CD14-positive monocyte (primary cell): Measurements from ENCODE around the gene UQCR10. TPM values are rescaled to one million over a fixed set of nuclear protein-coding genes. Genes with fewer than 3 reads are reported as not detected.

Source experiments
- DNase-seq, 3 donors: peaks; one replicate each; pipeline ENCODE4 v3.0.0-alpha.2; 2011 to 2022
- H2AFZ ChIP-seq: 2 replicates; pipeline ENCODE4 v1.6.0; 2012; ENCODE audit warnings: mild to moderate bottlenecking, low read depth, low read length, inconsistent platforms; ENCODE audit not compliant: insufficient read depth, poor library complexity, severe bottlenecking
- H3K27ac ChIP-seq, 2 donors: 1 replicate in 1 of 2; 2 replicates in 1 of 2; pipeline ENCODE4 v1.5.1; 2012 to 2013; ENCODE audit warnings: low read length in 2 of 2, control low read depth in 1 of 2, inconsistent platforms in 1 of 2, low read depth in 1 of 2, mild to moderate bottlenecking in 1 of 2
- H3K27me3 ChIP-seq, 2 donors: one replicate each; pipeline versions ENCODE4 v1.6.0 to v1.6.1; 2011 to 2013; ENCODE audit warnings: low read length in 2 of 2; ENCODE audit not compliant: control insufficient read depth in 2 of 2, insufficient read depth in 2 of 2
- H3K36me3 ChIP-seq, 2 donors: replicated peaks in 1 of 2; 1 replicate in 1 of 2; 2 replicates in 1 of 2; pipeline versions ENCODE4 v1.5.1 to v1.6.1; 2012 to 2013; ENCODE audit warnings: low read length in 2 of 2, control low read depth in 1 of 2, inconsistent platforms in 1 of 2, mild to moderate bottlenecking in 1 of 2; ENCODE audit not compliant: insufficient read depth in 2 of 2, control insufficient read depth in 1 of 2
- H3K4me1 ChIP-seq, 2 donors: 1 replicate in 1 of 2; 2 replicates in 1 of 2; pipeline versions ENCODE4 v1.5.1 to v1.6.1; 2012 to 2013; ENCODE audit warnings: low read length in 2 of 2, control low read depth in 1 of 2, inconsistent platforms in 1 of 2, mild to moderate bottlenecking in 1 of 2, moderate library complexity in 1 of 2; ENCODE audit not compliant: insufficient read depth in 2 of 2, control insufficient read depth in 1 of 2
- H3K4me2 ChIP-seq: replicated peaks from 2 replicates; pipeline ENCODE3; 2012; ENCODE audit warnings: low read length, moderate library complexity, mild to moderate bottlenecking; ENCODE audit not compliant: poor library complexity, severe bottlenecking; ENCODE audit errors: extremely low read depth
- H3K4me3 ChIP-seq, 3 experiments: fragments of 200-600 bp in 1 of 3; sonication (generic) in 1 of 3; replicated peaks in 1 of 3; 1 replicate in 2 of 3; 2 replicates in 1 of 3; pipeline ENCODE4 v1.5.1; 2011 to 2013; ENCODE audit warnings: low read length in 3 of 3, mild to moderate bottlenecking in 3 of 3, control low read depth in 2 of 3, low read depth in 2 of 3, inconsistent platforms in 1 of 3, moderate library complexity in 1 of 3
- H3K79me2 ChIP-seq: 2 replicates; pipeline ENCODE4 v1.6.0; 2012; ENCODE audit warnings: mild to moderate bottlenecking, control low read depth, inconsistent platforms, low read length, moderate library complexity; ENCODE audit not compliant: insufficient read depth
- H3K9ac ChIP-seq: 2 replicates; pipeline ENCODE4 v1.6.0; 2017; ENCODE audit warnings: low read length, mild to moderate bottlenecking; ENCODE audit not compliant: insufficient read depth, poor library complexity, severe bottlenecking
- H3K9me3 ChIP-seq, 2 donors: replicated peaks in 1 of 2; 1 replicate in 1 of 2; 2 replicates in 1 of 2; pipeline versions ENCODE4 v1.5.1 to v1.6.1; 2012 to 2013; ENCODE audit warnings: low read length in 2 of 2, control low read depth in 1 of 2; ENCODE audit not compliant: control insufficient read depth in 1 of 2, insufficient read depth in 1 of 2
- H4K20me1 ChIP-seq: 2 replicates; pipeline ENCODE4 v1.6.0; 2012; ENCODE audit warnings: mild to moderate bottlenecking, low read length, control low read depth, moderate library complexity; ENCODE audit not compliant: insufficient read depth
- H3K27ac Mint-ChIP-seq, 7 donors: one replicate each; pipeline ENCODE4 v1.8.0; 2020; ENCODE audit warnings: mild to moderate bottlenecking in 7 of 7, mixed read lengths in 7 of 7, moderate library complexity in 6 of 7, inconsistent platforms in 2 of 7
- H3K27me3 Mint-ChIP-seq, 3 donors: one replicate each; pipeline ENCODE4 v1.8.0; 2021 to 2022; ENCODE audit warnings: low read depth in 3 of 3, mild to moderate bottlenecking in 3 of 3, mixed read lengths in 3 of 3, moderate library complexity in 3 of 3, inconsistent platforms in 1 of 3
- H3K36me3 Mint-ChIP-seq, 2 donors: one replicate each; pipeline ENCODE4 v1.8.0; 2020; ENCODE audit warnings: mixed read lengths in 2 of 2, inconsistent platforms in 1 of 2, mild to moderate bottlenecking in 1 of 2
- H3K4me1 Mint-ChIP-seq: one replicate; pipeline ENCODE4 v1.8.0; 2020; ENCODE audit warnings: mild to moderate bottlenecking, mixed read lengths
- H3K4me3 Mint-ChIP-seq, 2 donors: one replicate each; pipeline ENCODE4 v1.8.0; 2020; ENCODE audit warnings: mild to moderate bottlenecking in 2 of 2, mixed read lengths in 2 of 2, moderate library complexity in 1 of 2
- H3K9me3 Mint-ChIP-seq, 7 donors: one replicate each; pipeline ENCODE4 v1.8.0; 2020 to 2022; ENCODE audit warnings: mixed read lengths in 7 of 7, mild to moderate bottlenecking in 6 of 7, moderate library complexity in 6 of 7, inconsistent platforms in 2 of 7
- WGBS: methylation state at CpG from one replicate; pipeline ENCODE4 v1.1.5; 2013; ENCODE audit warnings: missing lambda C conversion rate; ENCODE audit not compliant: insufficient coverage; 5-methylcytosine and 5-hydroxymethylcytosine counted together
- intact Hi-C, 2 donors: fragments of 100-400 bp; cut with micrococcal nuclease; formaldehyde crosslinking; loops; one replicate each; pipeline versions ENCODE4 v1.15.0 to v1.15.1; 2023
- polyA plus RNA-seq, 3 donors: library from polyadenylated mRNA; depleted of rRNA in 1 of 3; unstranded in 2 of 3; stranded (reverse) in 1 of 3; fragments of 300-500 nt in 2 of 3; fragments of >200 nt in 1 of 3; fragmentation: Illumina TruSeq in 2 of 3; gene quantifications; 1 replicate in 2 of 3; 2 replicates in 1 of 3; pipeline ENCODE4 v1.2.3, GENCODE V29; 2012 to 2021
- TF ChIP-seq, protein P1 (sequence below): fragments of 200-600 bp; IDR thresholded peaks from one replicate; pipeline ENCODE4 v1.8.0; 2022; ENCODE audit warnings: antibody characterized with exemption, mild to moderate bottlenecking

UQCR10 gene
- polyA plus RNA-seq, 3 donors: 99.0 to 314 (median 287) TPM

DNA sequence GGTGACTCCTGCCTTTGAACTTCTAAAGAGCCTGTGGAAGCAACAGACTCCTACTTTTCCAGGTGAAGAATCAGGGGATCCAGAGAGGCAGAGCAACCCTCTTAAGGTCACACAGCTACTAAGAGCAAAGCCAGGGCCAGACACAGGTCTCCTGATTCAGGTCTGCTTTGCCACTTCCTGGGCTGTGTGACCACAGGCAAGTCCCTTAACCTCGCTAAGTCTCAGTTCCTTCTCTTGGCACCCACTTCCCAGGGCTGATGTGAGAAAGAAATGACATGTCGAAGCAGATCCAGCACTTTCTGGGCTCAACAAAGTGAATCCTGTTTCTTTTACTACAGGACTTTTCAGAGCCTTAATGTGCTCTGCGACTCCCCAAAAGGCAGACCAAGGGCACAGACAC lies 30.2 kb downstream of the UQCR10 start:
- peak overlapping the region in 1 of 2 donors; percentile 60 for H3K4me3 Mint-ChIP-seq
- whole genome bisulfite sequencing: 0% methylated on average over 2 of the region's 3 CpGs
- intact Hi-C loops: no loop called here
- TF ChIP-seq, protein P1, sequence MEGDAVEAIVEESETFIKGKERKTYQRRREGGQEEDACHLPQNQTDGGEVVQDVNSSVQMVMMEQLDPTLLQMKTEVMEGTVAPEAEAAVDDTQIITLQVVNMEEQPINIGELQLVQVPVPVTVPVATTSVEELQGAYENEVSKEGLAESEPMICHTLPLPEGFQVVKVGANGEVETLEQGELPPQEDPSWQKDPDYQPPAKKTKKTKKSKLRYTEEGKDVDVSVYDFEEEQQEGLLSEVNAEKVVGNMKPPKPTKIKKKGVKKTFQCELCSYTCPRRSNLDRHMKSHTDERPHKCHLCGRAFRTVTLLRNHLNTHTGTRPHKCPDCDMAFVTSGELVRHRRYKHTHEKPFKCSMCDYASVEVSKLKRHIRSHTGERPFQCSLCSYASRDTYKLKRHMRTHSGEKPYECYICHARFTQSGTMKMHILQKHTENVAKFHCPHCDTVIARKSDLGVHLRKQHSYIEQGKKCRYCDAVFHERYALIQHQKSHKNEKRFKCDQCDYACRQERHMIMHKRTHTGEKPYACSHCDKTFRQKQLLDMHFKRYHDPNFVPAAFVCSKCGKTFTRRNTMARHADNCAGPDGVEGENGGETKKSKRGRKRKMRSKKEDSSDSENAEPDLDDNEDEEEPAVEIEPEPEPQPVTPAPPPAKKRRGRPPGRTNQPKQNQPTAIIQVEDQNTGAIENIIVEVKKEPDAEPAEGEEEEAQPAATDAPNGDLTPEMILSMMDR: no peak
- H3K9ac ChIP-seq: peak overlapping the region; percentile 38
- H3K4me3 ChIP-seq: no peak overlapping the region
- peak overlapping the region; percentile 40 to 88 (median 79) for H3K27ac Mint-ChIP-seq
- peaks cover 63 to 84% of the 10 kb centered on the region in 2 donors for H3K36me3 Mint-ChIP-seq
- peaks cover 0 to 2% (median 0%) of the 10 kb centered on the region in 3 donors for H3K27me3 Mint-ChIP-seq
- no peaks in the 10 kb centered on the region for H3K27me3 ChIP-seq
- DNase-seq: peak; percentile 60 to 80 (median 78)
- peaks cover 8% of the 10 kb centered on the region for H4K20me1 ChIP-seq
- no peaks in the 10 kb centered on the region for H3K9me3 ChIP-seq
- no peak overlapping the region for H2AFZ ChIP-seq
- H3K79me2 ChIP-seq: peaks cover 14% of the 10 kb centered on the region
- peaks cover 43% of the 10 kb centered on the region in 2 donors for H3K4me1 ChIP-seq
- peaks cover 44% of the 10 kb centered on the region for H3K4me1 Mint-ChIP-seq
- peak overlapping the region; percentile 19 to 76 for H3K27ac ChIP-seq
- H3K4me2 ChIP-seq: peak overlapping the region; percentile 41
- peaks cover 61 to 67% of the 10 kb centered on the region in 2 donors for H3K36me3 ChIP-seq
- H3K9me3 Mint-ChIP-seq: peaks cover 0 to 2% (median 0%) of the 10 kb centered on the region in 7 donors

DNA sequence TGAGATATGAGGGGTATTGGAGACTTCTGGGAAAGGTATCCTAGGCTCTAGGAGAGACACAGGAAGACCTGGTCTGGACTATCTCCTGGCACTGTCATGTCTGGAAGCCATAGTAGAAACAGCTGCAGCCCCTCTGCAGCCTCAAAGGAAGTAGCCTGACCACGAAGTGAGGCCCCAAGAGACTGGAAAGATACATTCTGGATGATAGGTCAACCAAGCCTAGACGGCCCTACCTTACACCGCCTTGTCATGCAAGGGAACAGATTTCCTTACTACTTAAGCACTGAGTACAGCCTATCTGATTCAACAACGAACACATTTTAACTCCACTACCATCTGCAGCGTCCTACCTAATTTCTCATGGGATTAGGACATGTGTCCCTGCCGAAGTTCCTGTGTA lies 31.1 kb downstream of the UQCR10 start:
- Histone ChIP-seq H3K27me3 (no peaks in the 10 kb centered on the region), H3K4me2 (no peak overlapping the region), H3K27ac (peak overlapping the region in 1 of 2 donors; percentile 76), H3K36me3 (peaks cover 55 to 60% of the 10 kb centered on the region in 2 donors), H2AFZ (no peak overlapping the region), H3K9ac (no peak overlapping the region), H3K9me3 (no peaks in the 10 kb centered on the region), H3K4me3 (peak overlapping the region in 1 of 3 experiments; percentile 47), H3K4me1 (peaks cover 43% of the 10 kb centered on the region in 2 donors), H4K20me1 (peaks cover 8% of the 10 kb centered on the region), H3K79me2 (peaks cover 14% of the 10 kb centered on the region)
- TF ChIP-seq, protein P1: no peak
- Mint-ChIP-seq H3K4me3 (peak overlapping the region in 1 of 2 donors; percentile 48), H3K9me3 (peaks cover 0 to 2% (median 0%) of the 10 kb centered on the region in 7 donors), H3K27ac (peak overlapping the region in 6 of 7 donors; percentile 31 to 92 (median 84)), H3K36me3 (peaks cover 55 to 83% of the 10 kb centered on the region in 2 donors), H3K27me3 (peaks cover 0 to 2% (median 0%) of the 10 kb centered on the region in 3 donors), H3K4me1 (peaks cover 44% of the 10 kb centered on the region)
- WGBS: 27% methylated on average over 5 of the region's 6 CpGs
- peak in 1 of 3 donors; percentile 8 for DNase-seq
- intact Hi-C loops: no loop called here
